ENCODE results near the gene UNK. TPM values are rescaled to one million over a fixed set of nuclear protein-coding genes. Genes with fewer than 3 reads are reported as not detected.

UNK gene
- total and polyA plus RNA-seq, 9 of the 15 experiments (the other 6 are each of a cell fraction or from before 2014, with no cell fraction given) = 12.8 to 38.6 (median 24.8) TPM

GRCh38 chr17:75776386-75777295, 8.0 kb upstream of the UNK start (continued):
- TF ChIP-seq ZNF609 (CRISPR knock-in tag; IDR thresholded peaks at IDR 0.05; ENCODE audit: borderline replicate concordance) = 0 out of 2 replicates have a peak, but pooled peaks have one; percentile 14
- peak; percentile 57 for TF ChIP-seq MAFK (IDR thresholded peaks at IDR 0.05; ENCODE audit: low read length)
- 0 out of 2 replicates have a peak, but pooled peaks have one; percentile 2 for TF ChIP-seq RHOXF2B (CRISPR knock-in tag; conservative IDR thresholded peaks at IDR 0.05)
- no peak for TF ChIP-seq NEUROD1 (IDR thresholded peaks at IDR 0.05; ENCODE audit: borderline replicate concordance, low read depth, low read length, partially characterized antibody)
- peak; percentile 90; the same call in 1 of the 2 replicates for TF ChIP-seq ILF3 (IDR thresholded peaks at IDR 0.05; ENCODE audit: borderline replicate concordance)
- no peak for TF ChIP-seq CUX1 (CRISPR knock-in tag; IDR thresholded peaks at IDR 0.05)
- TF ChIP-seq ZNF785 (CRISPR knock-in tag; IDR thresholded peaks at IDR 0.05) = no peak
- peak; percentile 38; the same call in 1 of the 2 replicates for TF ChIP-seq CHCHD3 (CRISPR knock-in tag; IDR thresholded peaks at IDR 0.05)
- no peak for TF ChIP-seq CBFB (CRISPR knock-in tag; IDR thresholded peaks at IDR 0.05)
- no peak for TF ChIP-seq PURB (CRISPR knock-in tag; IDR thresholded peaks at IDR 0.05; ENCODE audit: low read depth)
- TF ChIP-seq ZZZ3 (IDR thresholded peaks at IDR 0.05) = no peak; the same call in 1 of the 2 replicates
- TF ChIP-seq TAF1 (IDR thresholded peaks at IDR 0.05; ENCODE audit: control insufficient read depth, extremely low read depth, insufficient read depth, low read length, severe bottlenecking) = peak; percentile 77
- peak; percentile 26; the same call in 1 of the 2 replicates for TF ChIP-seq CXXC5 (CRISPR knock-in tag; IDR thresholded peaks at IDR 0.05)
- peak; percentile 82 for TF ChIP-seq ZNF57 (CRISPR knock-in tag; IDR thresholded peaks at IDR 0.05)
- 0 out of 2 replicates have a peak, but pooled peaks have one; percentile 50 for TF ChIP-seq NFATC3 (IDR thresholded peaks at IDR 0.05)
- no peak for TF ChIP-seq FOXJ2 (tag; IDR thresholded peaks at IDR 0.05)
- no peak for TF ChIP-seq ZNF140 (CRISPR knock-in tag; IDR thresholded peaks at IDR 0.05)
